Lung (tissue), 12 donors: ENCODE results near the gene ARRDC1. TPM values are rescaled to one million over a fixed set of nuclear protein-coding genes. Genes with fewer than 3 reads are reported as not detected.

Experiments used
- ATAC-seq: fragments of 200-7000 bp; cut with Tn5 transposase; one replicate; pipeline ENCODE4 v1.9.1; 2020; ENCODE audit warnings: moderate number of reproducible peaks; ENCODE audit not compliant: insufficient read depth, low FRiP score
- DNase-seq, 3 donors: peaks; one replicate each; pipeline ENCODE4 v3.0.0-alpha.2; 2013 to 2017
- H3K27ac ChIP-seq, 2 donors: one replicate each; pipeline ENCODE4 v1.5.1; 2013; ENCODE audit warnings: mild to moderate bottlenecking in 2 of 2, moderate library complexity in 2 of 2, control low read depth in 1 of 2, inconsistent platforms in 1 of 2, low read depth in 1 of 2, low read length in 1 of 2
- H3K27me3 ChIP-seq, 3 donors: one replicate each; pipeline ENCODE4 v1.5.1; 2013; ENCODE audit warnings: low read length in 2 of 3; ENCODE audit not compliant: control insufficient read depth in 3 of 3, insufficient read depth in 3 of 3
- H3K36me3 ChIP-seq, 4 donors: one replicate each; pipeline ENCODE4 v1.5.1; 2013; ENCODE audit warnings: low read length in 4 of 4, mild to moderate bottlenecking in 1 of 4, moderate library complexity in 1 of 4; ENCODE audit not compliant: control insufficient read depth in 4 of 4, insufficient read depth in 4 of 4
- H3K4me1 ChIP-seq, 5 donors: one replicate each; pipeline ENCODE4 v1.5.1; 2013; ENCODE audit warnings: low read length in 5 of 5, mild to moderate bottlenecking in 2 of 5, moderate library complexity in 1 of 5; ENCODE audit not compliant: control insufficient read depth in 5 of 5, insufficient read depth in 5 of 5
- H3K4me3 ChIP-seq: one replicate; pipeline ENCODE4 v1.5.1; 2013; ENCODE audit warnings: mild to moderate bottlenecking, control low read depth, moderate library complexity
- H3K9ac ChIP-seq, 2 donors: one replicate each; pipeline ENCODE4 v1.5.1; 2013; ENCODE audit warnings: low read length in 2 of 2, control low read depth in 1 of 2; ENCODE audit not compliant: insufficient read depth in 1 of 2
- H3K9me3 ChIP-seq, 4 donors: one replicate each; pipeline ENCODE4 v1.5.1; 2013; ENCODE audit warnings: low read length in 3 of 4, mild to moderate bottlenecking in 1 of 4, moderate library complexity in 1 of 4; ENCODE audit not compliant: control insufficient read depth in 4 of 4, insufficient read depth in 3 of 4
- CTCF ChIP-seq: IDR thresholded peaks from 2 replicates; pipeline ENCODE4 v1.5.1; 2012; ENCODE audit warnings: mild to moderate bottlenecking; ENCODE audit errors: control extremely low read depth, extremely low read depth
- WGBS, 2 donors: extraction: QIAGEN DNeasy Blood & Tissue Kit; methylation state at CpG; one replicate each; pipeline ENCODE4 v1.1.7; 2013; 5-methylcytosine and 5-hydroxymethylcytosine counted together
- polyA plus RNA-seq, 2 donors: library from polyadenylated mRNA; stranded (reverse); fragments of 200-250 nt; gene quantifications; one replicate each; pipeline ENCODE4 v1.2.1, GENCODE V29; 2013
- total RNA-seq, 2 donors: library from RNA; depleted of rRNA in 1 of 2; stranded (reverse); fragments of >200 nt in 1 of 2; gene quantifications; one replicate each; pipeline ENCODE4 v1.2.1, GENCODE V29; 2014 to 2021
- donor health status: control.
- donor health status: control.
- donor health status: Bipolar disorder and iron deficiency.
- donor health status: healthy.
- donor health status: DM: yes; HTN: yes; CAD: no.

Gene ARRDC1
- total and polyA plus RNA-seq, 4 donors = 57.4 to 137 (median 94.6) TPM

- H3K4me3 ChIP-seq = no peak overlapping the region
- WGBS, 2 donors = 78 to 92% methylated on average over 2 of the region's 2 CpGs
- no peaks in the 10 kb centered on the region for H3K27me3 ChIP-seq
- no peak for ATAC-seq
- H3K4me1 ChIP-seq = peaks cover 0 to 2% (median 0%) of the 10 kb centered on the region in 5 donors
- no peak for DNase-seq
- no peak overlapping the region for H3K27ac ChIP-seq
- H3K9ac ChIP-seq = no peak overlapping the region
- H3K9me3 ChIP-seq = no peaks in the 10 kb centered on the region
- peaks cover 0 to 6% (median 2%) of the 10 kb centered on the region in 4 donors for H3K36me3 ChIP-seq
- TF ChIP-seq CTCF = no peak
Measured at GRCh38 chr9:137657606-137658005, 52.1 kb downstream of the ARRDC1 start.

DNA sequence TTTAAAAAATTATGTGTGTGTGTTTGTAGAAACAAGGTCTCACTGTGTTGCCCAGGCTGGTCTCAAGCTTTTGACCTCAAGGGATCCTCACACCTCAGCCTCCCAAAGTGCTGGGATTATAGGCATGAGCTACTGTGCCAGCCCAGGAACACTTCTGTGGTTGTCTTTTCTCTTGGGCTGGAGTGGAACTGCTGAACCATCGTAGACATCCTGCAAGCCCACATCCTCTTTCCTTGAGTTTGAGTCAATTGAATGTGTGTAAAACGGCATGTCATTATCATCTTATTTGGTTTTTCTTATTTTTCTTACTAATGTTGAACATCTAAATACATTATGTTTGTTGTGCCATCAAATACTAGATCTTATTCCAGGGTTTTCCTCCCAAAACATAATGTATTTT, 53.3 kb downstream of the ARRDC1 start:
- Histone ChIP-seq H3K36me3 (peaks cover 0 to 6% (median 1%) of the 10 kb centered on the region in 4 donors), H3K9ac (no peak overlapping the region), H3K4me1 (peaks cover 0 to 2% (median 0%) of the 10 kb centered on the region in 5 donors), H3K27me3 (no peaks in the 10 kb centered on the region), H3K4me3 (no peak overlapping the region), H3K9me3 (no peaks in the 10 kb centered on the region), H3K27ac (no peak overlapping the region)
- 36 to 74% methylated on average over 2 of the region's 2 CpGs for WGBS, 2 donors
- ATAC-seq (no peak), DNase-seq (no peak)
- no peak for TF ChIP-seq CTCF

DNA sequence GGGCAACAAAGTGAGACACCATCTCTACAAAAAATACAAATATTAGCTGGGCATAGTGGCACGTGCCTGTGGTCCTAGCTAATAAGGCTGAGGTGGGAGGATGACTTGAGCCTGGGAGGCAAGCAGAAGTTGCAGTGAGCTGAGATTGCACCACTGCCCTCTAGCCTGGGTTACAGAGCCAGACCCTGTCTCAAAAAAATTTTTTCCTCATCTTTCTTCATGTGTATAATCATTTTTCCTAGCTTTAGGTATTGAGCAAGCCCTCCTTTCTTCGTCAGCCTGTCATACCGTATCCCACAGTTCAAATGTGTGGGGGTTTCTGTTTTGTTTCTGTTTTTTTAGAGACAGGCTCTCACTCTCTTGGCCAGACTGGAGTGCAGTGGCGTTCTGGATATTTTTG, 54.7 kb downstream of the ARRDC1 start:
- H3K9ac ChIP-seq = no peak overlapping the region
- H3K4me3 ChIP-seq = no peak overlapping the region
- TF ChIP-seq CTCF = no peak
- no peaks in the 10 kb centered on the region for H3K27me3 ChIP-seq
- H3K9me3 ChIP-seq = no peaks in the 10 kb centered on the region
- no peak for ATAC-seq
- 55 to 74% methylated on average over 4 of the region's 4 CpGs for WGBS, 2 donors
- no peak for DNase-seq
- peaks cover 0 to 6% (median 2%) of the 10 kb centered on the region in 4 donors for H3K36me3 ChIP-seq
- H3K27ac ChIP-seq = no peak overlapping the region
- H3K4me1 ChIP-seq = peaks cover 0 to 9% (median 4%) of the 10 kb centered on the region in 5 donors

- no peak for TF ChIP-seq CTCF
- H3K9ac ChIP-seq = no peak overlapping the region
- no peak overlapping the region for H3K27ac ChIP-seq
- no peaks in the 10 kb centered on the region for H3K27me3 ChIP-seq
- H3K4me3 ChIP-seq = no peak overlapping the region
- 90 to 94% methylated on average over 4 of the region's 4 CpGs for WGBS, 2 donors
- ATAC-seq (no peak), DNase-seq (no peak)
- H3K9me3 ChIP-seq = no peaks in the 10 kb centered on the region
- H3K4me1 ChIP-seq = peaks cover 0 to 33% (median 11%) of the 10 kb centered on the region in 5 donors
- peaks cover 0 to 2% (median 0%) of the 10 kb centered on the region in 4 donors for H3K36me3 ChIP-seq
Measured at GRCh38 chr9:137663584-137663983, 58.1 kb downstream of the ARRDC1 start.
